GM21737 (cell line): ENCODE results near the gene PDE9A.

Experiments
- ATAC-seq: cut with Tn5 transposase; IDR thresholded peaks from one replicate; pipeline ENCODE4 v1.9.1; 2021; ENCODE audit warnings: mild to moderate bottlenecking, moderate library complexity; ENCODE audit not compliant: unreplicated experiment

PDE9A gene

DNA sequence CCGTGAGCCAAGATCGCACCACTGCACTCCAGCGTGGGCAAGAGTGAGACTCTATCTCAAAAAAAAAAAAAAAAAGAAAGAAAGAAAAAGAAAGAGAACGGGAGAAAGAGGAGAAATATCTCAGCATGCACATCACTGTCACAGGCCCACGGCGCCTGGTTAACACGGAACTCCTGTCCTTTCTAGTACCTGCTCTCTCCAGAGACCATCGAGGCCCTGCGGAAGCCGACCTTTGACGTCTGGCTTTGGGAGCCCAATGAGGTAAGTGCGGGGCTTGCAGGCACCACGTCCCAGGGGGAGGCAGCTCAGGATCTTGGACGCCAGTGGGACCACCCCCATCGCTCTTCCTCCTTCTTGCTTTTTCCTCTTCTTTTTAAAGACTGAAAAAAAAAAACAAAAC, 100.4 kb downstream of the PDE9A start:
- ATAC-seq: no peak

DNA sequence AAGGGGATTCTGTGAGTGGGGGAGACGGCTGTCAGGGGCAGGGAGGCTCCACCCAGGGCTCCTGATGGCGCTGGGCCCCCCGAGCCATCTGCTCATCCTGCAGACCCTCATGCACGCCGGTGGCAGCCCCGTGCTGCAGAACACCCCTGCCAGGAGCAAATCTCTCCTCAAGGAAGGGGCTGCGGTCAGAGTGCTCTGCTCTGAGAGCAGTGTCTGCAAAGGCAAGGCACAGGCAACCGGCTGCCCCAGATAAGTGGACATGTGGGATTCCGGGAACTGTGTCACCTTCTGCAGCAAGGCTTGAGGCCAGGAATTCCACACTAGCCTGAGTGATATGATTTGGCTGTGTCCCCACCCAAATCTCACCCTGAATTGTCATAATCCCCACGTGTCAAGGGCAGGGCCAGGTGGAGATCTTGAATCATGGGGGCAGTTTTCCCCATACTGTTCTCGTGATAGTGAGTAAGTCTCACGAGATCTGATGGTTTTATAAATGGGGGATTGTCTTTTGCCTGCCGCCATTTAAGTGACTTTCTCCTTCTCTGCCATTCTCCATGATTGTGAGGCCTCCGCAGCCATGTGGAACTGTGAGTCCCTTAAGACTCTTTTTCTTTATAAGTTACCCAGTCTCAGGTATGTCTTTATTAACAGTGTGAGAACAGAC, 101.0 kb downstream of the PDE9A start:
- no peak for ATAC-seq

DNA sequence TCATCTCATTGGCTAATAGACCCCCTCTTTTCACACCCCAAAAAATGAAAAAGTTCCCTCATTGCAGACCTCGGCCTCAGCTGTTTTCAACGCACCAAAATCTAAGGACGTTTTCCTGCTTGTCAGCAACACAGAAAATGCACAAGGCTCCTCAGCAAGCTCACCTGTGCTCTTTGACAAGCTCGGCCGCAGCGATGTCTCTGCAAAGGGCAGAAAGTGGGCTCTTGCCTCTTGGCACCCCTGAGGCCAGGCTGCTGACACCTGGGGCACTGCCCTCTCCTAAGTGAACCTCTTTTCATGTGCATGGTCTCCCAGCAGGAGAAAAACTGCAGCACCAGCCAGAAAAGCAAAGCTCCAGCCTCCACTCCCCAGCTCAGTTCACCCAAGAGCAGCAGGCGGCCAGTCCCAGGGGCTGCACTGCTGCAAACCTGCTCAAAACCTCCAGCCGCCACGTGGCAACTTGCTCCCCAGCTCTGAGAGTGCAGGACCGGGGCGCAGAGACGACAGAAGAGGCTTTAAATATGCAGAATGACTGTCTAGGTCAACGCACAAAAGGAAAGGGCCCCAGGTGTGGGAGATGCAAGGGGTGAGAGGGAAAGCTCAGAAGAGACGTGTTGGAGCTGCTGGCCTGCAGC, 101.7 kb downstream of the PDE9A start:
- ATAC-seq: no peak

DNA sequence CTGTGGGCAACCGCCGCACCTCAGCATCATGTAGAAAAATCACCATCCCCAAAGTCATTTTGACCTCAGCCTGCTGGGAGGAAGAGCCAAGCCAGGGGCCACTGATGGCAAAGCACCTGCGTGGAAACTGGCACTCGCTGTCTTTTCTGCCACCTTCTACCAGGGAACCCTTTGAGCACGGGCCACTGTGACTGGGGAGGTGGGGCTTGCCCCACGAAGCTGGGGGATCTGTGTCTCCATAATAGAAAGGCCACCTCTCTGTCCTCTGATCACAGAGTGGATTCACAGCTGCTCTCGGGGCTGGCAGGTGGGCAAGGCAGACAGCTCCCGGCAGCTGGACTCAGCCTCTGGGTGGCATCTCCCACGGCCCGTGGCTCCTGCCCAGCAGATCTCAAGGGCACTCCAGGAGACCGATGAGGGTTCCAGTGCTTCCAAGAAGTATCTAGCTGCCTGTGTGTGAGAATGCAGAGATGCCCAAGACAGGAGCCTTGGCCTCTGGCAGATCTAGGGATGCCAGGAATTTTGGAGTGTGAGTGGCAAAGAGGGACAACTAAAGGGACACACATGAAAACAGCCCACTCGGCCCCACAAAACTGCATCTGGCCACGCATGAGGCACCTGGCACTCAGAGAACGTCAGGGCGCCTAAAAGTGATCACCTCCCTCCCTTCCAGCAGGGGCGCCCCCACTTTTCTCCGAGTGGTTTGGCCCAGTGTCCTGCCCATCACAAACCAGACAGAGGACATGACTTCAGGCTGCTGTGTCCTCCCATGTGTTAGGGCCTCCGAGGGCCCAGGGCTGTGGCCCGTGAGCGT, 102.6 kb downstream of the PDE9A start:
- no peak for ATAC-seq

DNA sequence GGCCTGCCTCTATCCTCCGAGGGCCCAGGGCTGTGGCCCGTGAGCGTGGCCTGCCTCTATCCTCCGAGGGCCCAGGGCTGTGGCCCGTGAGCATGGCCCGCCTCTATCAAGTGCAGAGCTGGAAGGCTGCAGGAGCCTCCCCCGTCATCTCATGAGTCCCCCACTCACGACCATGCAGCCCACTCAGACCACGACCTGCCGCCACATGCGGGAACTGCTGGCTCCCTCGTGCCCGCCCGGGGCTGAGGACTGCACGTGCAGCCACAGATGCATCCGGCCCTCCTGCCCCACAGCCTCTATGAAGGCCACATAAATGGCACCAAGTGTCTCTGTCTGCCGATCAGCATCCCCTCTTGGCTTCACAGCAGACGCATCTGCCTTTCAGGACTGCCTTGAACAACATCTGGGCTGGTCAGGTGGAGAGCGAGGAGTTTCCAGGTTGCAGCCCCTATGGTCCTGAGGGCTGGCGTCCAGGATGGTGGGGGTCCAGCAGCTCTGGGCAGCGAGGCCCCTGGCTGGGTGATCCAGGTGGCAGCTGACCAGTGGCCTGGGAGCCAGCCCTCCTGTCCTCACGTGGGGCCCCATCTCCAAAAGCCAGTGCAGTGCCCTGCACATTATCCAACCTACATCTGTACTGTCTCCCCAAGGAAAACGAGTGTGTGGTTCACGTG, 103.3 kb downstream of the PDE9A start:
- ATAC-seq: no peak

GRCh38 chr21:42757422-42757821, 104.0 kb downstream of the PDE9A start:
- no peak for ATAC-seq

- ATAC-seq: no peak
These were observed 104.6 kb downstream of the PDE9A start for GRCh38 chr21:42757826-42758655.

DNA sequence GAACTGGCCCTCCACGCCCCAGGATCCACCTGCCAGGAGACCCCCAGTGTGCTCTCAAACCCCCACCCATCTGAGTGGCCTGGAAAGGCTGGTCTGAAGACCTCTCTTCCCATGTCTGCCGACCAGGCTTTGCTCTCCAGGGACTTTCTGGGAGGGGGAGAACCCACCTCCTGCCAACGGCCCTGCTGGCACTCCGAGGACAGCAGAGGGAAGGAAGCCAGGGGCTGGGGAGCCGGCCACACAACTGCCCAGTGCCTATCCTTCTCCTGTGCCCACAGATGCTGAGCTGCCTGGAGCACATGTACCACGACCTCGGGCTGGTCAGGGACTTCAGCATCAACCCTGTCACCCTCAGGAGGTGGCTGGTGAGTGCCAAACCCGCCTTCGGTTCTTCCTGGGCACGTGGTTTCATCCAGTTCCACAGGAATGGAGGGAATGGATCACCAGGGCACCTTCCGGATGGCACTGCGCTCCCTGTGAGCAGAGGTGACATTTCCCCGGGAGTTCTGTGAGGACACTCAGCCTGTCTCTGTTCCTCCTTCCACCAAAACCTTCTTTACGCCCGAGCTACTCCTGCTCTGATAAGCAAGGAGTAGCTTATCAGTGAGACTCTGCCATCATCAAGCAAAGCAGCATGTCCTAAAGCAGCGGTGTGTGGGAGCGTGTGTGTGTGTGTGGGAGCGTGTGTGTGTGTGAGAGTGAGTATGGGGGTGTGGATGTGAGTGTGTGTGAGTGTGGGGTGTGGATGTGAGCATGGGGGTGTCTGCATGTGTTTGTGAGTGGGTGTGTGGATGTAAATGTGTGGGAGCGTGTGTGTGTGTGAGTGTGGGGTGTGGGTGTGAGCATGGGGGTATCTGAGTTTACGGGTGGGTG, 105.5 kb downstream of the PDE9A start:
- no peak for ATAC-seq

DNA sequence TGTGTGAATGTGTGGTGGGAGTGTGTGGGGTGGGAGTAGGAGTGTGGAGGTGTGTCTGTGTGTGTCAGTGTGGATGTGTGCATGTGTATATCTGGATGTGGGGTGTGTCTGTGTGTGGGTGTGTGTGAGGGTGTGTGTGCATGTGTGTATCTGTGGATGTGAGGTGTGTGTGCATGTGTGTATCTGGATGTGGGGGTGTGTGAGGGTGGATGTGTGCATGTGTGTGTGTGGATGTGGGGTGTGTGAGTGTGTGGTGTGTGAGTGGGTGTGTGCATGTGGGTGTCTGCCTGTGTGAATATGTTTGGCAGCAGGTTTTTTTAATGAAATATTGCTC, 106.1 kb downstream of the PDE9A start:
- ATAC-seq: no peak

DNA sequence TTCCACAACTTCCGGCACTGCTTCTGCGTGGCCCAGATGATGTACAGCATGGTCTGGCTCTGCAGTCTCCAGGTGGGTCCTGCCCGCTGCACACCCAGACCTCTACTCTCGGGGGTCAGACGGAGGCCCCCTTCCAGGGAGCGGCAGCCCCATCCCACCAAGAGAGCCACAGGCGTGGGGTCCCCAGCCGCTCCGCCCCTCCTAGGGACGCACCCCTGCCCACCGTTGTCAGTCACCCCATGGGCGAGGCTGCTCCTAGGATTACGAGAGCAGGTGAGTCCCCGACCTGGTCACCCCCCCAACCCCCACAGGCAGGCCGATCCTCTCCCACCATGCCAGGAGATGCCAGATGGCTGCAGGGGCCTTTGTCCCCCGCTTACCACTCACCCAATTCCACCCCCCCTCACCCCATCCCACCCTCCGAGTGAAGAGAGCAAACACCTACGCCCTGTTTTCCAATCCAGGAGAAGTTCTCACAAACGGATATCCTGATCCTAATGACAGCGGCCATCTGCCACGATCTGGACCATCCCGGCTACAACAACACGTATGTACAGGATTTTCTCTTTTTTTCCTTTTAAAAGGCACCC, 107.0 kb downstream of the PDE9A start:
- no peak for ATAC-seq

DNA sequence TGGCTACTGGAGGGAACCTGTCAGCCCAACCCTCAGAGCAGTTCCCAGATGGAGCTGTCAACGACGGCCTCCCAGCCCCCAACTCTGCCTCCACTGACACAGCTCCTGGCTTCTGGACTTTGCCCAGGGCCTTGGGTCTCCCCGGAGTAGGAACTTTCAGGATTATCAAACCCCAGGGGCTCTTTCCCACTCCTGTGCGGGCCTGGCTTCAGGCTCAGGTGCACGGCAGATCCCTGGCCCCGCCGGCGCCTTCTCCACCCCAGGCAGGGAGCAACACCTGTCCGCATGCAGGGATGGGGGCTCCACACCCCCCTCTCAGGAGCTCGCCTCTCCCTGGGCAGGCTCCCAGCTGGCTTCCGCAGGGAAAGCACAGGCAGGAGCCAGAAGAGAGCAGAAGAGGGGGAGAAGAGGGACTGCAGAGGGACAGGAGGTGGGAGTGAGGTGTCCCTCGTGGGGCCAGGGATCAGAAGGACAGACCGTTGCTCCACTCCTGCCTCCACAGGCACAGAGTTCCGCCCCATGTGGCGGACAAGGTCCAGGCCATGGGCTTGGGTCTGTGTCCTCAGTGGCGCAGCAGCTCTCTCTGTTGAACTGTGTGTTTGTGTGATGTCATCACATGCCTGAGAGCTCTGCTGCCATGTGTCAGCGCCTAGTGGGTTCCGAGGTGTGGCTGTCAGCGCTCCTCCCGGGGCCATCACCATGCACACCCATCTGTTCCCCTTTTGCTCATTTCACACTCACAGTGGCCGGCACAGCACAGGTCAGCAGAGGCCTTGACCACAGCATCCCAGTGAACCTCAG, 107.7 kb downstream of the PDE9A start:
- no peak for ATAC-seq

GRCh38 chr21:42761776-42762335, 108.4 kb downstream of the PDE9A start:
- ATAC-seq: no peak

DNA sequence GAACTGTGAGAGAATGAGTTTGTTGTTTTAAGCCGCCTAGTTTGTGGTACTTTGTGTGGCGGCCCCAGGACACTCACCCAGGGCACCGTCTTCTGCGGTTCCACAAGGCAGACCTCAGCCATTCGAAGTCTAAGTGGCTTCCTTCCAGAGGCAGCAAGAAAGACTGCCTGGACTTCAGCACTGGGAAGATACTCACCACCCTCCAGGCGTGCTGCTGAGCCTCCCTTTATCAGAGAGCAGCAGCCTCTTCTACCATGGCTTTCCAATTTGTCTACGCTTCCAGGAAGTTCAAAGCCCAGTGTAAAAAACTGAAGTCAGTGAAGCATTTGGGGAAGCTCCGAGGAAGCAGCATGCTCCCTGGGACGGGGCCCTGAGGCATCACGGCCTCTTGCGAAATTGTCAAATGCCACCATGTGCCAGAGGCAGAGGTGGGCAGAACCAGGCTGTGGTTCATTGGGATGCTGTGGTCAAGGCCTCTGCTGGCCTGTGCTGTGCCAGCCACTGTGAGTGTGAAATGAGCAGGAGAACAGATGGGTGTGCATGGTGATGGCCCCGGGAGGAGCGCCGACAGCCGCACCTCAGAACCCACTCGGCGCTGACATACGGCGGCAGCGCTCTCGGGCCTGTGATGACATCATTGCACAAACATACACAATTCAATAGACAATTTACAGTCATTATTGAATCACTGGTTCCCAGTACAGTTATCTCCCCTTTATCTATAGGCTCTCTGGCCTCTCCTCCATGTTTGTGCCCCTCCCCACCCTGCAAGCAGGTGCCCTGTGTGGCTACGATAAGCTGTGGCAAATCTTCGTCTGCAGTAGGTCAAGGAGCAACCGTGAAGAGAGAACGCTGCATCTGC, 110.4 kb downstream of the PDE9A start:
- ATAC-seq: no peak

DNA sequence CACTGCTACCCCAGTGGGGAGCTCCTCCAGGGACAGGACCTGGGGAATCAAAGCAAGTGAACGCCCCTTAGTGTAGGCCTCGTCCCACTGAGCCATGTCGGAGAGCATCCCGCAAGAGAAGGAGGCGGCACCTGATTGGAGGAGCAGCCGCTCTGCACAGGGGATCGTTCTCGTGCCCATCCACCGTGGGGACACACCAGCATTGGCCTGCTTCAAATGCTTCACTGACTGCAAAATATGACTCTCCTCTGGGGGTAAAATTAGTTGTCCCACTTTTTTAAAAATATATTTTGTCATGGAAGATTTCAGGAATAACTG, 111.0 kb downstream of the PDE9A start:
- no peak for ATAC-seq

GRCh38 chr21:42764883-42765282, 111.5 kb downstream of the PDE9A start:
- ATAC-seq: no peak

GRCh38 chr21:42765656-42766055, 112.2 kb downstream of the PDE9A start:
- ATAC-seq: no peak

GRCh38 chr21:42766739-42767560, 113.5 kb downstream of the PDE9A start:
- ATAC-seq: no peak
